NCI-H2196 treated with DMSO at 0.1 percent for 48 hours (cell line): ENCODE results near the gene MKRN2.
"Not testable (repeated sequence)": the region's sequence is repeated elsewhere in the genome, so short reads cannot be mapped to it uniquely, and the experiment has no call there.

Experiments used
- DNase-seq: peaks from one replicate; lab custom pipeline; 2025; ENCODE audit not compliant: unreplicated experiment; lab: John Stamatoyannopoulos, UW

Gene MKRN2

GRCh38 chr3:12627370-12627769 is 70.5 kb downstream of the MKRN2 start:
- DNase-seq = no peak

DNA sequence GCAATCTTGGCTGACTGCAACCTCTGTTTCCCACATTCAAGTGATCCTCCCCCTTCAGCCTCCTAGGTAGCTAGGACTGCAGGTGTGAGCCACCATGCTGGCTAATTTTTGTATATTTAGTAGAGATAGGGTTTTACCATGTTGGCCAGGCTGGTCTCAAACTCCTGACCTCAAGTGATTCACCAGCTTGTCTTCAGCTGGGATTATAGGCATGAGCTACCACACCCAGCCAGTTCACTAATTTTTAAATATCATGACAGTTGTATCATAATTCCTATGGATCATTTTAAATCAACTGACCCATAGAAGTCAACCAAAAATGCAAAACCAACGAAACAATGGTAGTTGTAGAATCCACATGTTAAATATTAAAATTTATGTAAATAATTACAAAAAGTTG is 71.9 kb downstream of the MKRN2 start:
- no peak for DNase-seq

- no peak for DNase-seq
Observed at GRCh38 chr3:12629560-12629959, 72.7 kb downstream of the MKRN2 start.

- DNase-seq = no peak
Observed at GRCh38 chr3:12630292-12630691, 73.4 kb downstream of the MKRN2 start.

DNA sequence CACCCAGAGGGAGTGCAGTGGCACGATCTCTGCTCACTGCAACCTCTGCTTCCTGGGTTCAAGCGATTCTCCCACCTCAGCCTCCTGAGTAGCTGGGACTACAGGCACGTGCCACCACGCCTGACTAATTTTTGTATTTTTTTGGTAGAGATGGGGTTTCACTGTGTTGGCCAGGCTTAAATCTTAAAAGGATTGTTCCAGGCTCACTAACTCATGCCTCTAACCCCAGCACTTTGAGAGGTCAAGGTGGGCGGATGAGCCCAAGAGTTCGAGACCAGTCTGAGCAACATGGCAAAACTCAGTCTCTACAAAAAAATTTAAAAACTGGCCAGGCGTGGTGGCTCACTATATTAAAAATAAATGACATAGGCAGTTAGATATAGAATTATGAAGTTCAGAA is 74.0 kb downstream of the MKRN2 start:
- DNase-seq = not testable (repeated sequence)

- DNase-seq = no peak
Observed at GRCh38 chr3:12632523-12632922, 75.6 kb downstream of the MKRN2 start.

- no peak for DNase-seq
Observed at GRCh38 chr3:12633108-12633507, 76.2 kb downstream of the MKRN2 start.
